Suprapubic skin (tissue), 4 donors: ENCODE data around the gene SLC23A3. TPM values are rescaled to one million over a fixed set of nuclear protein-coding genes. Genes with fewer than 3 reads are reported as not detected.

ENCODE experiments used
- DNase-seq, 2 donors: peaks; one replicate each; pipeline ENCODE4 v3.0.0-alpha.2; 2019; ENCODE audit warnings: low spot score in 2 of 2
- H3K27ac ChIP-seq: fragments of 200-600 bp; sonication (generic); one replicate; pipeline ENCODE4 v1.5.1; 2019
- H3K27me3 ChIP-seq: fragments of 200-600 bp; sonication (generic); one replicate; pipeline ENCODE4 v1.5.1; 2019
- H3K36me3 ChIP-seq: fragments of 200-600 bp; sonication (generic); one replicate; pipeline ENCODE4 v1.5.1; 2019
- H3K4me1 ChIP-seq: fragments of 200-600 bp; sonication (generic); one replicate; pipeline ENCODE4 v1.5.1; 2019
- H3K4me3 ChIP-seq: fragments of 200-600 bp; sonication (generic); one replicate; pipeline ENCODE4 v1.5.1; 2019; ENCODE audit warnings: mild to moderate bottlenecking
- H3K9me3 ChIP-seq: fragments of 200-600 bp; sonication (generic); one replicate; pipeline ENCODE4 v1.5.1; 2019
- EP300 ChIP-seq: sonication (generic); formaldehyde crosslinking; IDR thresholded peaks from one replicate; pipeline ENCODE4 v1.6.1; 2017; ENCODE audit warnings: antibody characterized with exemption
- POLR2A ChIP-seq, 2 donors: fragments of 450-650 bp; IDR thresholded peaks; one replicate each; pipeline ENCODE4 v1.6.1; 2017; ENCODE audit warnings: antibody characterized with exemption in 2 of 2, mild to moderate bottlenecking in 2 of 2, moderate library complexity in 2 of 2
- POLR2AphosphoS5 ChIP-seq, 3 donors: sonication (generic); formaldehyde crosslinking; IDR thresholded peaks; one replicate each; pipeline ENCODE4 v1.6.1; 2017; ENCODE audit warnings: antibody characterized with exemption in 3 of 3
- WGBS: methylation state at CpG from one replicate; pipeline ENCODE4 v1.1.5; 2018; 5-methylcytosine and 5-hydroxymethylcytosine counted together
- total RNA-seq, 4 donors: library from RNA; depleted of rRNA; stranded (reverse); fragments of >200 nt; gene quantifications; one replicate each; pipeline ENCODE4 v1.1.0, GENCODE V29; 2016
- TF ChIP-seq, protein P1 (sequence below), 2 donors: fragments of 200-600 bp in 1 of 2; fragments of 450-650 bp in 1 of 2; sonication (generic) in 1 of 2; IDR thresholded peaks; one replicate each; pipeline ENCODE4 v1.5.1; 2016 to 2019; ENCODE audit warnings: antibody characterized with exemption in 2 of 2, mild to moderate bottlenecking in 1 of 2, moderate library complexity in 1 of 2

Gene SLC23A3
- total RNA-seq, 4 donors from 2014 or later, result 2.4 to 12.6 (median 3.2) TPM

DNA sequence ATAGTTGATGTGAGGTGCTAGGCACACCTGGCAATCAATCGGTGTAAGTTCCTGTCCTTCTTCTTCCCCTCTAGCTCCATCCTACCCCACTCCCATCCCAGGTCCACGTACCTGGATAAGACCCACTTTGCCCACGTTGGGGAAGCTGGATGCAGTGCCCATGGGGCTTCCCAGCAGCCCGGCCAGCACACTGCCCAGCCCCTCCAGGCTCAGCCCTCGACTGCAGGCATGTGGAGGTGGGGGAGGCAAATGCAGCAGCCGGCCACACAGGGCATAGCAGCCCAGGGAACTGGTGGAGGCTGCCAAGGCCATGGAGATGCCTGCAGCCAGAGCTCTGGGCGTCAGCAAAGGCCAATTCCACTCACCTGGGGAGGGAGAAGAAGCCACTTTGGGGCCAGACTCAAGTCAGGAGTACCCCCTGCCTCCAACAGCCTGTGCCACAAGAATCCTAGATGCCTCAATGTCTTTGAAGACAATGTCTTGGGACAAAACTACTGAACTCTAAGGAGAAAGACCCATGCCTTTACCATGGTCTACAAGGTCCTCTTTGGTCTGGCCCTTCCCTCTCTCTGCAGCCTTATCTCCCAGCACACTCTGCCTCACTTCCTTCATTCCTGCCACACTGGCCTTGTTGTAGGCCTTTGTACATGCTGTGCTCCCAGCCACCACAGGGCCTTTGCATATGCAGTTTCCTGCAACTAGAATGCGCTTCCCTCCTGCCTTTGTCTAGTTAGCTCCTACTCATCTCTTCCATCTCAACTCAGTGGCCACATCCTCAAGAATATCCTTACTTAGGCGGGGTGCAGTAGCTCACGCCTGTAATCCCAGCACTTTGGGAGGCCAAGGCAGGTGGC, 4.5 kb downstream of the SLC23A3 start:
- Histone ChIP-seq H3K4me3 (no peak overlapping the region), H3K27me3 (no peaks in the 10 kb centered on the region), H3K9me3 (no peaks in the 10 kb centered on the region), H3K36me3 (no peaks in the 10 kb centered on the region), H3K27ac (no peak overlapping the region), H3K4me1 (peaks cover 4% of the 10 kb centered on the region)
- TF ChIP-seq POLR2A (IDR thresholded peaks at IDR 0.05), result no peak
- DNase-seq, result no peak
- 88% methylated on average over 9 of the region's 10 CpGs for WGBS

DNA sequence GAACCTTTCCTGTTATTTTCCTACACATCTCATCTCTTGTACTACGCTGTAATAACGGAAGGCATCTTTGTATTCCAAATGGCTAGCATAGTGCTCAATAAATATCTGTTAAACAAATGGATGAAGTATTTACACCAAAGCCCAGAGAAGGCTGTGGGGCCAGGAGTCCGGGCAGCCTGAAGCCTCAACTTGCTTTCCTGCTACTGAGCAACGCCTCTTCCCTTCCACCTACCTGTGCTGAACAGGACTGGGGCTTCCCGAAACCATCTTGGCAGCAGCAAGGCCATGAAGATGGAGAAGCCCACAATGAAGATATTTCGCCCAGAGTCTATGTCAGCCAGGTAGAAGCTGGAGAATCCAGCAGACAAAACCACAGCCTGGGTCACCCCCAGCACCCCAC, 6.7 kb downstream of the SLC23A3 start:
- Histone ChIP-seq H3K27me3 (no peaks in the 10 kb centered on the region), H3K27ac (no peak overlapping the region), H3K4me3 (no peak overlapping the region), H3K4me1 (peaks cover 10% of the 10 kb centered on the region), H3K36me3 (no peaks in the 10 kb centered on the region), H3K9me3 (no peaks in the 10 kb centered on the region)
- TF ChIP-seq, protein P1, sequence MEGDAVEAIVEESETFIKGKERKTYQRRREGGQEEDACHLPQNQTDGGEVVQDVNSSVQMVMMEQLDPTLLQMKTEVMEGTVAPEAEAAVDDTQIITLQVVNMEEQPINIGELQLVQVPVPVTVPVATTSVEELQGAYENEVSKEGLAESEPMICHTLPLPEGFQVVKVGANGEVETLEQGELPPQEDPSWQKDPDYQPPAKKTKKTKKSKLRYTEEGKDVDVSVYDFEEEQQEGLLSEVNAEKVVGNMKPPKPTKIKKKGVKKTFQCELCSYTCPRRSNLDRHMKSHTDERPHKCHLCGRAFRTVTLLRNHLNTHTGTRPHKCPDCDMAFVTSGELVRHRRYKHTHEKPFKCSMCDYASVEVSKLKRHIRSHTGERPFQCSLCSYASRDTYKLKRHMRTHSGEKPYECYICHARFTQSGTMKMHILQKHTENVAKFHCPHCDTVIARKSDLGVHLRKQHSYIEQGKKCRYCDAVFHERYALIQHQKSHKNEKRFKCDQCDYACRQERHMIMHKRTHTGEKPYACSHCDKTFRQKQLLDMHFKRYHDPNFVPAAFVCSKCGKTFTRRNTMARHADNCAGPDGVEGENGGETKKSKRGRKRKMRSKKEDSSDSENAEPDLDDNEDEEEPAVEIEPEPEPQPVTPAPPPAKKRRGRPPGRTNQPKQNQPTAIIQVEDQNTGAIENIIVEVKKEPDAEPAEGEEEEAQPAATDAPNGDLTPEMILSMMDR (IDR thresholded peaks at IDR 0.05), result no peak
- TF ChIP-seq POLR2A (IDR thresholded peaks at IDR 0.05) (no peak), EP300 (no peak), POLR2AphosphoS5 (IDR thresholded peaks at IDR 0.05) (no peak)
- WGBS, result 97% methylated on average over 6 of the region's 6 CpGs
- no peak for DNase-seq

DNA sequence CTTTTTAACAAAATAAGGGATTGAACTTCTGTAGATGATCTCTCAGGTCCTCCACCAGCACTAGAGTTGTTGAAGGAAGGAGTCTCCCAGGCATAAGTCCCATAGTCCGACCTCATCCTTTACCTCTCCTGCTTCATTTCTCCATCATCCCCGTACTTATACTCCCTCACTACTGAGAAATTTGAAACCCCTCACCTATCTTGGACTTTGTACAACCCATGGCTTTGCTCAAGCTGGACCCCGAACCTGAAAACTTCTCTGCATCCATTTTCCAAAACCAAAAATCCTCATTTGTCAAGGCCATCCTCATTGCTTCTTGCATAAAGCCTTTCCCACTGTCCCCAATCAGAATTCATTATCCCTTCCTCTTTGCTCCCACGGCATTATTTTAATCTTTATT, 8.7 kb downstream of the SLC23A3 start:
- no peak for DNase-seq
- Histone ChIP-seq H3K9me3 (no peaks in the 10 kb centered on the region), H3K4me3 (peak overlapping the region; percentile 68), H3K36me3 (peaks cover 13% of the 10 kb centered on the region), H3K4me1 (peaks cover 10% of the 10 kb centered on the region), H3K27me3 (no peaks in the 10 kb centered on the region), H3K27ac (no peak overlapping the region)
- WGBS, result 77% methylated on average over 4 of the region's 4 CpGs
- TF ChIP-seq POLR2AphosphoS5 (IDR thresholded peaks at IDR 0.05), result no peak
- no peak for TF ChIP-seq POLR2A (IDR thresholded peaks at IDR 0.05)
- no peak for TF ChIP-seq EP300
- TF ChIP-seq, protein P1 (IDR thresholded peaks at IDR 0.05), result no peak

DNA sequence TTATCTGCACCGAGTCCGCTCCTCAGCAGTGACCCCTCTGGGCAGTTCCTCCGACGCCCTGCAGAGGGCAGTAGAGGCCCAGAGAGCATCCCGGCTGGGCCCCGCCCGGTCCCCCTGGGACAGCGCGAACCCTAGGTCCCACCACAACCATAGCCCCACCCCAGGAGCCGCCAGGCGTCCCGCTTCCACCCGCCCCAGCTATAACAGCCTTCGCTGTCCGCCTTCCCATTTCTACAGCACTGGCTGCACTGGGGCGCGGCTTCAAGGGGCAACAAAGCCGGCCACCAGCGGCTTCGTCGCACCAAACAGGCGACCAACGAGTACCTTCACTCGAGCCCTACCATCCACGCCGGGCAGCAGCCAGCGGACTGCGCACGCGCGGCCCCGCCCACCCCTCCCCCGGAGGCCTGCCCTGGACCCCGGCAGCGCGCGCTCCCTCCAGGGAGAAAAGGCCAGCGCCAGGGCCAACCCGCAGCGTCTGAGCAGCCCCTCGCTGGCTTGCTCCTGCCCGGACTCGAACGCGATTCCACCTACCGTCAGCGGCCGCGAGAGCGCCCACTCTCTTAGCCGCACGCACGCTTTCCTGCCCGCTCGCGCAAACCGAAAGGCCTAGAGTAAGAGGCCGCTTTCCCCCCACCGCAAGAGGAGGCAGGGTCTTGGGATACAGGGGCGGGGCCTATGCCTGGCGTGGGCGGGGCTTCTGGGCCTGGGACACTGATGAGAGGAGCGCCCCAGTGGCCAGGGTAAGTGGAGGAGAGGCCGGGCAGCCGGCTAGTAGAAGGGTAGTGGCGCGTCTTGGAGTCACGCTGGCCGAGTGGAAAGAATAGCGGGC, 9.4 kb downstream of the SLC23A3 start, which contains the start of gene NHEJ1:
NHEJ1 (minus strand) TSS at position 630 of the 832 bp plus-strand sequence. CDS start 2,453 bp downstream, outside the sequence.
- no peaks in the 10 kb centered on the region for H3K9me3 ChIP-seq
- peak within 1 kb of the TSS; percentile 88 for H3K27ac ChIP-seq
- H3K4me1 ChIP-seq, result peaks cover 10% of the 10 kb centered on the region
- 2% methylated on average over 25 of the region's 70 CpGs for WGBS
- TF ChIP-seq EP300, result no peak
- TF ChIP-seq POLR2A (IDR thresholded peaks at IDR 0.05), result no peak
- TF ChIP-seq POLR2AphosphoS5 (IDR thresholded peaks at IDR 0.05), result peak in 2 of 3 donors; percentile 11 to 26
- TF ChIP-seq, protein P1 (IDR thresholded peaks at IDR 0.05), result peak; percentile 99
- DNase-seq, result peak; percentile 98 to 99
- peaks cover 17% of the 10 kb centered on the region for H3K36me3 ChIP-seq
- no peaks in the 10 kb centered on the region for H3K27me3 ChIP-seq
- peak within 1 kb of the TSS; percentile 68 for H3K4me3 ChIP-seq

DNA sequence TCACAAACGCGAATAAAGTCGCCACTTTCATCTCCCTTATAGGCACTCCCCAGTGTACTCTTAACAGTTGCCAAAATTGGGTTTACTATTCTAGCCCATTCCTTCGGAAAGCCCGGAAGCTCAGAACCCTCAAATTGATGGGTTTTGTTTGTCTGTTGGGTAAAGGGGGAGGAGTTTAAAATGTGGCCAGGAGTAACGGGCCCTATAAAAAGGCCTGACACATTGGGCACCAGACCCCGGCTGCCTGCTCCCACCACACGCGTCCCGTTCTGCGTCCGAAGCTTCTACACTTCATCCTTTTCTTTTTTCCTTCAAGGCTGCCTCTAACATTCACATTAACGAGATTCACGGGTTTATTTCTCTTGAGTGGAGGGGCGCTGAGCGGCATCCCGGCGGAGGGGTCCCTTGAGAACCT, 10.1 kb downstream of the SLC23A3 start:
- Histone ChIP-seq H3K36me3 (peaks cover 17% of the 10 kb centered on the region), H3K9me3 (no peaks in the 10 kb centered on the region), H3K27me3 (no peaks in the 10 kb centered on the region), H3K4me3 (peak overlapping the region; percentile 68), H3K27ac (peak overlapping the region; percentile 88), H3K4me1 (peaks cover 10% of the 10 kb centered on the region)
- DNase-seq, result no peak
- TF ChIP-seq POLR2A (IDR thresholded peaks at IDR 0.05), result no peak
- TF ChIP-seq POLR2AphosphoS5 (IDR thresholded peaks at IDR 0.05), result no peak
- TF ChIP-seq, protein P1 (IDR thresholded peaks at IDR 0.05), result no peak
- no peak for TF ChIP-seq EP300
- 11% methylated on average over 18 of the region's 18 CpGs for WGBS
